RWPE2 (cell line): ENCODE data around the gene RPS16.

ENCODE experiments used
- ATAC-seq: fragments of 200-7000 bp; cut with Tn5 transposase; 3 replicates; pipeline ENCODE4 v1.9.1; 2021; ENCODE audit warnings: low read depth
- DNase-seq: peaks from one replicate; pipeline ENCODE4 v3.0.0-alpha.2; 2020; ENCODE audit warnings: low spot score
- H3K27ac ChIP-seq: fragments of 450-650 bp; 2 replicates; pipeline ENCODE4 v1.5.1; 2017; ENCODE audit warnings: mild to moderate bottlenecking; ENCODE audit not compliant: poor library complexity, severe bottlenecking
- H3K27me3 ChIP-seq: fragments of 250-450 bp; sonication (Bioruptor Pico); 2 replicates; pipeline ENCODE4 v1.5.1; 2021; ENCODE audit warnings: mild to moderate bottlenecking, moderate library complexity; ENCODE audit not compliant: insufficient read depth, poor library complexity, severe bottlenecking
- H3K36me3 ChIP-seq: fragments of 250-450 bp; sonication (Bioruptor Pico); 2 replicates; pipeline ENCODE4 v1.5.1; 2020; ENCODE audit warnings: low read depth, mild to moderate bottlenecking, moderate library complexity
- H3K4me1 ChIP-seq: fragments of 250-450 bp; sonication (Bioruptor Pico); 2 replicates; pipeline ENCODE4 v1.5.1; 2021; ENCODE audit warnings: mild to moderate bottlenecking, moderate library complexity; ENCODE audit not compliant: insufficient read depth, poor library complexity, severe bottlenecking
- H3K4me3 ChIP-seq: fragments of 250-450 bp; sonication (Bioruptor Pico); 2 replicates; pipeline ENCODE4 v1.5.1; 2021; ENCODE audit warnings: mild to moderate bottlenecking, moderate library complexity; ENCODE audit not compliant: severe bottlenecking
- H3K9me3 ChIP-seq: fragments of 250-450 bp; sonication (Bioruptor Pico); 2 replicates; pipeline ENCODE4 v1.5.1; 2021; ENCODE audit warnings: mild to moderate bottlenecking, moderate library complexity; ENCODE audit not compliant: severe bottlenecking
- CTCF ChIP-seq: fragments of 450-650 bp; IDR thresholded peaks from one replicate; pipeline ENCODE4 v1.5.1; 2017; ENCODE audit warnings: mild to moderate bottlenecking, moderate library complexity; ENCODE audit not compliant: poor library complexity, severe bottlenecking

RPS16 gene

DNA sequence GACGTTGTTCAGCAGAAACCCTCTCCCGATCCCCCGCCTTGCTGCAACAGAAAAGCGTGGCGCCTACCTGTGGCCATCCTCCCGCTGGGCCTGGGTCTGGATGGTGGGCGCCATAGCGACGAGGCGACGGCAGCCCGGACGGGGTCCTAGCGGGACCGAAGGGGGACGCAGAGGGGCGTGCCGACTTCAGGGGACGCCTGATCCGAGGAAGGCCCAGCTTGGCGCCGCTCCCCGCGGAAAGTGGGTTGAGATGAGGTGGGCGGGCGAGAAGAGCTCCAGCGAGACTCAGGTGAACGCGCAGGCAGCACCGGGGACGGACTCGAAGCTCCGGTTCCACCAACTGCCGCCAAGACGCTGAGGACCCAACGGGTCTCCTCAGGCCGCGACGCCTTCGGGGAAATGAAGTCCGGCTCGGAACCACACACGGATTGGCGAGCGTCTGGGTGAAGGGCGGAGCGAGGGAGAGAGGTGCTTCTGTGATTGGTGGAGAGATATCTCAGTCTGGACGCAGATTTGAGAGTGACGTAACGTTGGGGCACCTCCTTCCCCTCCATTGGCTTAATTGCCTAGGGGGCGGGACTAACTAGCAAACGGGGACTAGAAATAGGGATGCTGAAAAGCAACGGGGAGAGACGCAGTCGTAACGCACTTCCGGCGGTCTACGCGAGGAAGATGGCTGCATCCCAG lies 44.9 kb downstream of the RPS16 start, which contains the start of the genes MED29 and PAF1:
Gene MED29 (plus strand): TSS at position 628 of the 687 bp plus-strand sequence. CDS start 45 bp downstream, at position 673.
Gene PAF1 (minus strand): TSS at position 356 of the 687 bp plus-strand sequence. CDS start 242 bp downstream, at position 114.
- TF ChIP-seq CTCF, result peak; percentile 21
- peaks cover 3% of the 10 kb centered on the region for H3K4me1 ChIP-seq
- peaks cover 60% of the 10 kb centered on the region for H3K36me3 ChIP-seq
- H3K4me3 ChIP-seq, result peak within 1 kb of the TSS; percentile 89
- no peaks in the 10 kb centered on the region for H3K27me3 ChIP-seq
- peak within 1 kb of the TSS; percentile 73 for H3K27ac ChIP-seq
- no peaks in the 10 kb centered on the region for H3K9me3 ChIP-seq
- peak; percentile 98 for DNase-seq
- ATAC-seq, result peak; percentile 97

GRCh38 chr19:39390451-39390750 lies 45.3 kb downstream of the RPS16 start:
- no peak for TF ChIP-seq CTCF
- Histone ChIP-seq H3K27me3 (no peaks in the 10 kb centered on the region), H3K27ac (peak overlapping the region; percentile 73), H3K9me3 (no peaks in the 10 kb centered on the region), H3K4me3 (peak overlapping the region; percentile 89), H3K4me1 (peaks cover 3% of the 10 kb centered on the region), H3K36me3 (peaks cover 60% of the 10 kb centered on the region)
- ATAC-seq (peak; percentile 13; the same call in 1 of the 3 replicates), DNase-seq (no peak)

GRCh38 chr19:39389631-39390414 lies 45.9 kb downstream of the RPS16 start:
- no peak for DNase-seq
- no peak for ATAC-seq
- no peaks in the 10 kb centered on the region for H3K27me3 ChIP-seq
- no peaks in the 10 kb centered on the region for H3K9me3 ChIP-seq
- H3K27ac ChIP-seq, result peak overlapping the region; percentile 73
- peaks cover 3% of the 10 kb centered on the region for H3K4me1 ChIP-seq
- H3K4me3 ChIP-seq, result peak overlapping the region; percentile 89
- TF ChIP-seq CTCF, result no peak
- H3K36me3 ChIP-seq, result peaks cover 55% of the 10 kb centered on the region

DNA sequence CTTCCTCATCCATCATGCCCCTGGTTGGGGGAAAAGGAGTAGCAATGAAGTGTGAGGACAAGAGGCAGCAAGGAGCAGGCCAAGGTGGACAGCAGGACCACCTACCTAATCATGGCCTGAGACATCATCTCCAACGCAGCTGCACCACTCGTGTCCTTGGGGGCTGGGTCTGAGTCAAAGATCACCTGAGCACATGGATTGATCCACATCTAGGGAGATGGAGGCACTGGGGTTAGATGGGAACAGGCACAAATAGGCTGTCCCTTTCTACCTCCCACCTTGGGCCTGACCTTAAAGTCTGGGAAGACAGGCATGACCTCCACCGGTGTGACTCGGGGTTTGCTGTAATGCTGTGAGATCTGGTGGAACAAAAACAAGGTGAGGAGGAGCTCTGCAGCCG lies 47.1 kb downstream of the RPS16 start:
- TF ChIP-seq CTCF, result no peak
- no peaks in the 10 kb centered on the region for H3K27me3 ChIP-seq
- H3K4me1 ChIP-seq, result peaks cover 3% of the 10 kb centered on the region
- no peaks in the 10 kb centered on the region for H3K9me3 ChIP-seq
- peaks cover 55% of the 10 kb centered on the region for H3K36me3 ChIP-seq
- H3K4me3 ChIP-seq, result no peak overlapping the region
- H3K27ac ChIP-seq, result no peak overlapping the region
- ATAC-seq, result no peak
- no peak for DNase-seq
